IMR-90 (cell line): ENCODE data around the gene SDK1.

Experiments
- CEBPB ChIP-seq: IDR thresholded peaks from 2 replicates; pipeline ENCODE4 v1.6.1; 2012; ENCODE audit warnings: low read depth, low read length, improper control_type of control experiment
- MAZ ChIP-seq: IDR thresholded peaks from 2 replicates; pipeline ENCODE4 v1.6.1; 2012; ENCODE audit warnings: low read depth, mild to moderate bottlenecking, low read length, improper control_type of control experiment, moderate library complexity, borderline replicate concordance
- POLR2A ChIP-seq: IDR thresholded peaks from 2 replicates; pipeline ENCODE4 v1.6.1; 2012; ENCODE audit warnings: mild to moderate bottlenecking, low read depth, low read length
- RAD21 ChIP-seq: IDR thresholded peaks from 2 replicates; pipeline ENCODE4 v1.6.1; 2012; ENCODE audit warnings: low read length, improper control_type of control experiment
- RFX5 ChIP-seq: IDR thresholded peaks from 2 replicates; pipeline ENCODE4 v1.8.0; 2012; ENCODE audit warnings: low read depth, mild to moderate bottlenecking, low read length, moderate library complexity
- SMC3 ChIP-seq: fragments of 150-350 bp; IDR thresholded peaks from 2 replicates; pipeline ENCODE4 v1.6.1; 2016; ENCODE audit warnings: low read depth, mild to moderate bottlenecking, antibody characterized with exemption, low read length, moderate library complexity
- TF ChIP-seq, protein P1 (sequence below): conservative IDR thresholded peaks from 2 replicates; pipeline ENCODE4 v1.5.1; 2012; ENCODE audit warnings: mild to moderate bottlenecking, low read depth, low read length, improper control_type of control experiment

DNA sequence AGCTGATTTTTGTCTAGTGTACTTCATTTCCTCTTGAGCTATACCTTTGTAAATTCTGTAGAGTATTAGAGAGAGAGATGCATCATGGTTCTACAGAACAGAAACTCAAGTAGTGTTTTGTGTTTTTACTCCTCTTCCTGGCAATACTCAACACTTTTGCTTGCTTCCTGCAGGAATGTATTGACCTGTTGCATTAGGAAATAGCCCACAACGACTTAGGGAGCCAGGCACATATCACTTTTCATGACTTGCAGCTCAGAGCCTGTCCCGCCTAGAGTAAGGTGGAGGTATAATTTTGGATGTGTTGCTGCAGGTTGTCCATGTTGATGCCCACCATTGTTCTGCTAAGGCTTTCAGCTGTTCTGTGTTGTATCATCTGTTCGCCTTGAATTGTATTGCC is 216.3 kb downstream of the SDK1 start:
- TF ChIP-seq, protein P1, sequence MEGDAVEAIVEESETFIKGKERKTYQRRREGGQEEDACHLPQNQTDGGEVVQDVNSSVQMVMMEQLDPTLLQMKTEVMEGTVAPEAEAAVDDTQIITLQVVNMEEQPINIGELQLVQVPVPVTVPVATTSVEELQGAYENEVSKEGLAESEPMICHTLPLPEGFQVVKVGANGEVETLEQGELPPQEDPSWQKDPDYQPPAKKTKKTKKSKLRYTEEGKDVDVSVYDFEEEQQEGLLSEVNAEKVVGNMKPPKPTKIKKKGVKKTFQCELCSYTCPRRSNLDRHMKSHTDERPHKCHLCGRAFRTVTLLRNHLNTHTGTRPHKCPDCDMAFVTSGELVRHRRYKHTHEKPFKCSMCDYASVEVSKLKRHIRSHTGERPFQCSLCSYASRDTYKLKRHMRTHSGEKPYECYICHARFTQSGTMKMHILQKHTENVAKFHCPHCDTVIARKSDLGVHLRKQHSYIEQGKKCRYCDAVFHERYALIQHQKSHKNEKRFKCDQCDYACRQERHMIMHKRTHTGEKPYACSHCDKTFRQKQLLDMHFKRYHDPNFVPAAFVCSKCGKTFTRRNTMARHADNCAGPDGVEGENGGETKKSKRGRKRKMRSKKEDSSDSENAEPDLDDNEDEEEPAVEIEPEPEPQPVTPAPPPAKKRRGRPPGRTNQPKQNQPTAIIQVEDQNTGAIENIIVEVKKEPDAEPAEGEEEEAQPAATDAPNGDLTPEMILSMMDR: no peak
- no peak for TF ChIP-seq RAD21
- no peak for TF ChIP-seq POLR2A
- no peak for TF ChIP-seq RFX5
- no peak for TF ChIP-seq SMC3
- no peak for TF ChIP-seq MAZ
- no peak for TF ChIP-seq CEBPB
